ENCODE measurements around the gene RNF215.

The RNF215 gene

DNA sequence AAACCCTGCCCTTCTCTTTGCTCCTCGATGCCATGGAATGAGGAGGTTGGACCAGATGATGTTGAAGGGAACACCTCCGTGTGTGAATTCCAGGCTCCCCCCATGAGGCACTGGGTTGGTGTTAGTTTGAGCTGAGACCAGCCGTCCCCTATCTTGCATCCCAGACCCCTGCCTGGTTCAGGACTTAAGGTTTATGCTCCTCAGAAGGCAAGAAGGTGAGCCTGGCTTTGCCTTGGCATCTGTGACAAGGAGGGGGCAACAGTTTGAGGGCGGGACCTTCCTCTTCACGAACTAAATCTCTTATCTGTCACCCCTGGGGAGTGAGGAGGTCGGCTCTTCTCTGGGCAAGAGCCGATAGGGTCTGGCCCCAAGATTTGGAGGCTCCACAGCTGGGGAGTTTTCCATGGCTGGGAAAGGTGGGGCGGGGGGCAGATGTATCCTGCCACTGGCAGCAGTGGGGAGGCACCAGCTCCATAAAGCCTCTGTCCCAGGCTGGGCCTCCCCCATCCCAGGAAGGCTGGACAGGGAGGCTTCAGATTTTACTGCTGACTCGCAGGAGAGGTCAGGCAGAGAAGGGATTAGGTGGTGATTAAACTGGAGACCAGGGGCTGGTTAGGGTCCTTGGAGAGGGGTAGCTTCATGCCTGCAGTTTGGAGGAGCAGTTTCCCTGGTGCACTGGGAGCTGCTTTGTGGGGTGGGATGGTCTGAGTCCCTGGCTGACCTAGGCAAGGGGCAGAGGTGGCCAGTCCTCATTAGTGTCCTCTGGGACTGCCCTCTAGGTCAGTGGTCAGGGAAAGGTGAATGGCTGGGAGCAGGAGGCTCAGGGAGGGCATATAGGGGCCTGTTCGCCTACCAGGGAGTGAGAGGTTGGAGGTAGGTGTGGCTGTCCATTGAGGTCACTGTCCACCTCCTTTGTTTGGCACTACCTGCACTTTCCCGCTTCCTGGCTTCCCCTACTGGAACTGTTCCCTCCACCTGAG is 10.7 kb upstream of the RNF215 start:
- H3K4me3 ChIP-seq (ENCODE audit: control insufficient read depth, low read depth, low read length), result peak overlapping the region; percentile 84
- TF ChIP-seq, protein P1, sequence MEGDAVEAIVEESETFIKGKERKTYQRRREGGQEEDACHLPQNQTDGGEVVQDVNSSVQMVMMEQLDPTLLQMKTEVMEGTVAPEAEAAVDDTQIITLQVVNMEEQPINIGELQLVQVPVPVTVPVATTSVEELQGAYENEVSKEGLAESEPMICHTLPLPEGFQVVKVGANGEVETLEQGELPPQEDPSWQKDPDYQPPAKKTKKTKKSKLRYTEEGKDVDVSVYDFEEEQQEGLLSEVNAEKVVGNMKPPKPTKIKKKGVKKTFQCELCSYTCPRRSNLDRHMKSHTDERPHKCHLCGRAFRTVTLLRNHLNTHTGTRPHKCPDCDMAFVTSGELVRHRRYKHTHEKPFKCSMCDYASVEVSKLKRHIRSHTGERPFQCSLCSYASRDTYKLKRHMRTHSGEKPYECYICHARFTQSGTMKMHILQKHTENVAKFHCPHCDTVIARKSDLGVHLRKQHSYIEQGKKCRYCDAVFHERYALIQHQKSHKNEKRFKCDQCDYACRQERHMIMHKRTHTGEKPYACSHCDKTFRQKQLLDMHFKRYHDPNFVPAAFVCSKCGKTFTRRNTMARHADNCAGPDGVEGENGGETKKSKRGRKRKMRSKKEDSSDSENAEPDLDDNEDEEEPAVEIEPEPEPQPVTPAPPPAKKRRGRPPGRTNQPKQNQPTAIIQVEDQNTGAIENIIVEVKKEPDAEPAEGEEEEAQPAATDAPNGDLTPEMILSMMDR (IDR thresholded peaks at IDR 0.05; ENCODE audit: control insufficient read depth, insufficient read depth, low read depth, low read length, missing control alignments), result no peak

DNA sequence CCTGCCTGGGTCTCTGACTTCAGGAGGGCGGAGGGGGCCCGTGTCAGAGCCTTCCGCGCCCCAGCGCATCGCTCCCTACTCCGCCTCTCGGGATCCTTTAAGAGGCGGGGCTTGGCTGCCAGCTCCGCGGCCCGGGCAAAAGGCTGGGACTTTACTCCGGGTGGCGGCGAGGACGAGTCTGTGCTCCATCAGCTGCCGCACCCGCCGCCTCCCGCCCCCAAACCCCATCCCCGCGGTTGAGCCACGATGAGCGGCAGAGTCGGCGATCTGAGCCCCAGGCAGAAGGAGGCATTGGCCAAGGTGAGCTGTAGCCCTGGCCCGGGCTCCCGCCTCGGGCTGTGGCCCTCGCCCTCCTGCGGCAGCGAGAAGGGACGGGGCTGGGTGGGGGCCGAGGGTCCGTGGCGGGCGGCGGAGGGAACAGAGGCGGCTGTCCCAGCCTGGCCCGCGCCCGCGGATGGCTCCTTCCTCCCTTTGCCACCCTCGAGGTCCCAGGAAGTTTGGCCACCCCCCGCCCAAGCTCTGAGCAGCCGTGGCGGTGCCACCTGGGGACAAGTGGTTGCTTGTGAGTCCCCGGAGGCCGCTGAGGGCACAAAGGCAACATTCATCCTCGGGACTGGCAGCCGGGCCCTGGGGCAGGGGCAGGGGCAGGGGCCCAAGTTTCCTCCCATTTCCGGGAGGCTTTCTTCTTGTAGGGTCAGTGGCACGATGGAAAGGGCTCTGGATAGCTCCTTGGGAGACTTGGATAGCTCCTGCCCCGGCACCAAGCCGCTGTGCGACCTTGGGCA is 9.9 kb upstream of the RNF215 start, which contains the start of gene SEC14L2:
TSS of gene SEC14L2 (plus strand) at position 148 of the 785 bp plus-strand sequence. CDS start at position 247, 99 bp downstream.
- peak within 1 kb of the TSS; percentile 84 for H3K4me3 ChIP-seq (ENCODE audit: control insufficient read depth, low read depth, low read length)
- no peak for DNase-seq (ENCODE audit: low read depth)
- TF ChIP-seq, protein P1 (IDR thresholded peaks at IDR 0.05; ENCODE audit: control insufficient read depth, insufficient read depth, low read depth, low read length, missing control alignments), result no peak

More for the DNA sequence above, 10.7 kb upstream of the RNF215 start:
- no peak for DNase-seq (ENCODE audit: low read depth)

GRCh38 chr22:30393885-30394284 is 6.7 kb upstream of the RNF215 start:
- no peak for DNase-seq (ENCODE audit: low read depth)
- TF ChIP-seq, protein P1 (IDR thresholded peaks at IDR 0.05; ENCODE audit: control insufficient read depth, insufficient read depth, low read depth, low read length, missing control alignments), result no peak
- no peak overlapping the region for H3K4me3 ChIP-seq (ENCODE audit: control insufficient read depth, low read depth, low read length)

GRCh38 chr22:30393322-30393680 is 6.1 kb upstream of the RNF215 start:
- TF ChIP-seq, protein P1 (IDR thresholded peaks at IDR 0.05; ENCODE audit: control insufficient read depth, insufficient read depth, low read depth, low read length, missing control alignments), result no peak
- no peak for DNase-seq (ENCODE audit: low read depth)
- H3K4me3 ChIP-seq (ENCODE audit: control insufficient read depth, low read depth, low read length), result no peak overlapping the region

DNA sequence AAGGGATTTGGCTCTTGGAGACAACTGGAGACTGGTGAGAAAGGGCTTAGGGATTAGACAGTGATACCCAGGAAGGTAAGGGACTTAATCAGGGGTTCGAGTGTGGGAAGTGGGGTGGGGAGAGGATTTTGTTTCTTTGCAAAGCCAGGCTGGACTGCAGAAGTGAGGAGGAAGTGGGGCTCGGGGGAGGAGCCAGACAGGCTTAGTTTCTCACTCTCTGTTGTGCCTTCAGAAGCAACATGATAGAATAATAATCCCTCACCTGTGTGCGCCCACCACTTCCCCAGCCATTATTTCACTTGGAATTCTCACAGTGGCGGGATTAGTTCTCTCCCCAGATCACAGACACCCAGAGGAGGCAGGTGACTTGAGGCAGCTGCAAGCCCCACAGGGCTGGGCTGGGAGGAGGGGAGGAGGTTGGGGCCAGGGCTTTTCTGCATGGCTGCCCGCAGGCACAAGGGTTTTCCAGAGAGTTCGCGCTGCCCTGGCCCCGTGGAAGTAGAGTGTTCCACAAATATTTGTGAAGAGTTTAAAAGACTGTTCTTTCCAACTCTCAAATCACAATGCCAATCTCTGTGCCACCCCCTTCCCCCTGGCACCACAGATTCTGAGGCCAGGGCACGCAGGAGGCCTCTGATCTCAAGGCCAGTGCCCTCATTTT is 5.6 kb upstream of the RNF215 start:
- no peak overlapping the region for H3K4me3 ChIP-seq (ENCODE audit: control insufficient read depth, low read depth, low read length)
- TF ChIP-seq, protein P1 (IDR thresholded peaks at IDR 0.05; ENCODE audit: control insufficient read depth, insufficient read depth, low read depth, low read length, missing control alignments), result no peak
- no peak for DNase-seq (ENCODE audit: low read depth)

All from AG09309 (cell line).